GM23338 (cell line): ENCODE data around the gene SIAE. TPM values are rescaled to one million over a fixed set of nuclear protein-coding genes. Genes with fewer than 3 reads are reported as not detected.

Experiments used
- ATAC-seq: fragments of 200-7000 bp; cut with Tn5 transposase; 3 replicates; pipeline ENCODE4 v1.9.1; 2020
- DNase-seq: peaks from one replicate; pipeline ENCODE4 v3.0.0-alpha.2; 2015; ENCODE audit warnings: low spot score
- H2AFZ ChIP-seq: fragments of 200-600 bp; sonication (generic); 2 replicates; pipeline ENCODE4 v1.8.0; 2016; ENCODE audit warnings: antibody characterized with exemption, mild to moderate bottlenecking, moderate library complexity
- H3F3A ChIP-seq: fragments of 200-600 bp; sonication (generic); replicated peaks from 2 replicates; pipeline ENCODE4 v1.8.0; 2017; ENCODE audit warnings: antibody characterized with exemption, mixed run types, low read depth
- H3K27ac ChIP-seq: fragments of 200-600 bp; sonication (generic); 2 replicates; pipeline ENCODE4 v1.6.1; 2016; ENCODE audit warnings: low read depth
- H3K27me3 ChIP-seq: fragments of 200-600 bp; sonication (generic); 2 replicates; pipeline ENCODE4 v1.8.0; 2016; ENCODE audit warnings: mild to moderate bottlenecking, mixed run types, moderate library complexity; ENCODE audit not compliant: insufficient read depth
- H3K36me3 ChIP-seq: fragments of 200-600 bp; sonication (generic); 2 replicates; pipeline ENCODE4 v1.8.0; 2016; ENCODE audit warnings: mild to moderate bottlenecking; ENCODE audit not compliant: insufficient read depth
- H3K4me1 ChIP-seq: fragments of 200-600 bp; sonication (generic); 2 replicates; pipeline ENCODE4 v1.8.0; 2016; ENCODE audit warnings: mild to moderate bottlenecking, moderate library complexity; ENCODE audit not compliant: insufficient read depth
- H3K4me2 ChIP-seq: fragments of 200-600 bp; sonication (generic); 2 replicates; pipeline ENCODE4 v1.7.1; 2017; ENCODE audit warnings: mixed run types
- H3K4me3 ChIP-seq: fragments of 200-600 bp; sonication (generic); 2 replicates; pipeline ENCODE4 v1.6.1; 2016; ENCODE audit warnings: mixed run types
- H3K79me2 ChIP-seq: fragments of 200-600 bp; sonication (generic); replicated peaks from 2 replicates; pipeline ENCODE4 v1.8.0; 2017; ENCODE audit warnings: mild to moderate bottlenecking; ENCODE audit not compliant: insufficient read depth
- H3K9me2 ChIP-seq: fragments of 200-600 bp; sonication (generic); 2 replicates; pipeline ENCODE4 v1.8.0; 2017; ENCODE audit not compliant: insufficient read depth
- H4K20me1 ChIP-seq: fragments of 200-600 bp; sonication (generic); replicated peaks from 2 replicates; pipeline ENCODE4 v1.8.0; 2017; ENCODE audit warnings: mild to moderate bottlenecking; ENCODE audit not compliant: insufficient read depth
- H3K27ac Mint-ChIP-seq: 2 replicates; pipeline ENCODE4 v1.8.0; 2020; ENCODE audit warnings: inconsistent platforms, mild to moderate bottlenecking, moderate library complexity, mixed read lengths
- H3K27me3 Mint-ChIP-seq: 3 replicates; pipeline ENCODE4 v1.8.0; 2022; ENCODE audit warnings: low read depth, mild to moderate bottlenecking, moderate library complexity, mixed read lengths, inconsistent platforms; ENCODE audit not compliant: insufficient read depth, poor library complexity
- H3K36me3 Mint-ChIP-seq: 3 replicates; pipeline ENCODE4 v1.8.0; 2021; ENCODE audit warnings: low read depth, mild to moderate bottlenecking, inconsistent platforms, moderate library complexity, mixed read lengths
- H3K4me1 Mint-ChIP-seq: 3 replicates; pipeline ENCODE4 v1.8.0; 2020; ENCODE audit warnings: mild to moderate bottlenecking, inconsistent platforms, mixed read lengths
- H3K4me3 Mint-ChIP-seq: 3 replicates; pipeline ENCODE4 v1.8.0; 2021; ENCODE audit warnings: moderate library complexity, mild to moderate bottlenecking, inconsistent platforms, mixed read lengths
- H3K9me3 Mint-ChIP-seq: 3 replicates; pipeline ENCODE4 v1.8.0; 2020; ENCODE audit warnings: moderate library complexity, mild to moderate bottlenecking, inconsistent platforms, mixed read lengths
- CREB1 ChIP-seq: fragments of 250-450 bp; sonication (Bioruptor Pico); IDR thresholded peaks from 2 replicates; pipeline ENCODE4 v1.5.0; 2020; ENCODE audit warnings: low read depth, mild to moderate bottlenecking, moderate library complexity
- EZH2 ChIP-seq: fragments of 200-600 bp; sonication (generic); IDR thresholded peaks from one replicate; pipeline ENCODE4 v1.8.0; 2017; ENCODE audit warnings: antibody characterized with exemption, mild to moderate bottlenecking, low read depth; ENCODE audit not compliant: unreplicated experiment
- JUNB ChIP-seq: IDR thresholded peaks from one replicate; pipeline ENCODE4 v1.6.1; 2016; ENCODE audit warnings: antibody characterized with exemption; ENCODE audit not compliant: unreplicated experiment
- NANOG ChIP-seq: IDR thresholded peaks from 2 replicates; pipeline ENCODE4 v1.6.1; 2016; ENCODE audit warnings: antibody characterized with exemption, borderline replicate concordance
- POLR2AphosphoS5 ChIP-seq: IDR thresholded peaks from 2 replicates; pipeline ENCODE4 v1.6.1; 2016; ENCODE audit warnings: antibody characterized with exemption, low read depth
- REST ChIP-seq: IDR thresholded peaks from one replicate; pipeline ENCODE4 v1.6.1; 2018; ENCODE audit warnings: antibody characterized with exemption; ENCODE audit not compliant: unreplicated experiment
- ZNF114 ChIP-seq: fragments of 250-450 bp; sonication (Bioruptor Pico); IDR thresholded peaks from 2 replicates; pipeline ENCODE4 v1.5.0; 2020; ENCODE audit warnings: mild to moderate bottlenecking, moderate library complexity
- ZNF331 ChIP-seq: fragments of 250-450 bp; sonication (Bioruptor Pico); IDR thresholded peaks from 2 replicates; pipeline ENCODE4 v1.5.0; 2020; ENCODE audit warnings: low read depth, mild to moderate bottlenecking, moderate library complexity
- polyA plus RNA-seq: library from polyadenylated mRNA; unstranded; fragments of >200 nt; fragmentation: Nextera tagmentation; extraction: Ambion mirVana; gene quantifications from 2 replicates; pipeline ENCODE4 v1.2.1, GENCODE V29; 2016
- total RNA-seq: library from RNA; depleted of rRNA; stranded (reverse); fragments of >200 nt; shearing (Covaris generic); gene quantifications from 2 replicates; pipeline ENCODE4 v1.2.3, GENCODE V29; 2014

The SIAE gene
- total and polyA plus RNA-seq, 2 experiments from 2014 or later, result 1.1 to 1.7 TPM

DNA sequence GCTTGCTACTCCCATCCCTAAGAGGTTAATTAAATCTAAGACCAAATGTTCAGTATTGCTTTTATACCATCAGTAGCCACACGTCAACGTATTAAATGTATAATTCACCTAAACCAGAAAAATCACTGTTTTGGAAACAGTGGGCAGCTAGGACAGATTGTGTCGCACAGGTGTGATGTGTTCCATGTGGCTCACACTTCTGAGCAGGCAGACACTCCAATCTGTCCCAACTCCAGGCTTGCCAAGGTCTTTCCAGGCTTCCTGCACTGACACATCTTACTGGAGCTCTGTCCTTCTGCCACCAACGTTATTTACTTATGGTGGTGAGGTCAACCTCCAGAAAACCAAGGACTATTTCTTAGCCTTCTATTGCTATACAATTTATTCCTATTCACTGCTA is 11.4 kb downstream of the SIAE start (continued):
- no peak for TF ChIP-seq REST
- TF ChIP-seq ZNF331 (CRISPR knock-in tag), result no peak
- no peak for TF ChIP-seq JUNB
- TF ChIP-seq POLR2AphosphoS5, result no peak

DNA sequence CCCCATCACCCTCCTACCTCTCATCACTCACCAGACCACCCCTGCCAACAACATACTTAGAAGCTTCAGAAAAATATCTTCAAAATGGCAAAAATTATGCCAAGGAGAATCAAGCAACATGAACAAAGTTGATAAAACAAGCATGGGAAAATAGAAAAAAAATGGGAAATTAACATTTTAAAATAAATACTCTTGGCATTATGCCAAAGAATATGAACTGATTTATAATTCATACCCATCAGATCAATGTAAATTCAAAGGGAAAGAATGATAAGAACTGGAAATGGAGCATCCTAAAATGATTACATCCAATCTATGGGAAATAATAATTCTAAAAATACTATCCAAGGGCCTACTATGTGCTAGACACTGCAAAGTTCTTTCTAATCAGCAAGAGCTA is 12.0 kb downstream of the SIAE start:
- no peaks in the 10 kb centered on the region for H3K79me2 ChIP-seq
- H3K4me2 ChIP-seq, result no peak overlapping the region
- H3K9me2 ChIP-seq, result no peaks in the 10 kb centered on the region
- no peaks in the 10 kb centered on the region for H3K36me3 ChIP-seq
- no peak overlapping the region for H3K27ac Mint-ChIP-seq
- H3K27me3 ChIP-seq, result no peaks in the 10 kb centered on the region
- no peak overlapping the region for H2AFZ ChIP-seq
- no peak for ATAC-seq
- DNase-seq, result no peak
- H3K27me3 Mint-ChIP-seq, result peaks cover 6% of the 10 kb centered on the region
- no peak overlapping the region for H3K4me3 ChIP-seq
- no peak for TF ChIP-seq CREB1 (CRISPR knock-in tag)
- TF ChIP-seq POLR2AphosphoS5, result no peak
- no peak for TF ChIP-seq REST
- TF ChIP-seq ZNF331 (CRISPR knock-in tag), result no peak
- TF ChIP-seq JUNB, result no peak
- no peak for TF ChIP-seq EZH2
- TF ChIP-seq NANOG, result no peak
- TF ChIP-seq ZNF114 (CRISPR knock-in tag), result no peak
- no peaks in the 10 kb centered on the region for H4K20me1 ChIP-seq
- no peaks in the 10 kb centered on the region for H3F3A ChIP-seq
- peaks cover 21% of the 10 kb centered on the region for H3K4me1 Mint-ChIP-seq
- H3K27ac ChIP-seq, result no peak overlapping the region
- no peaks in the 10 kb centered on the region for H3K9me3 Mint-ChIP-seq
- no peaks in the 10 kb centered on the region; the same call in 2 of the 3 replicates for H3K36me3 Mint-ChIP-seq
- peaks cover 16% of the 10 kb centered on the region for H3K4me1 ChIP-seq
- H3K4me3 Mint-ChIP-seq, result no peak overlapping the region
